Measurements from ENCODE around the gene FBXW8. TPM values are rescaled to one million over a fixed set of nuclear protein-coding genes. Genes with fewer than 3 reads are reported as not detected.

Gene FBXW8
- total RNA-seq, 1 experiment from 2014 or later: 9.1 TPM

DNA sequence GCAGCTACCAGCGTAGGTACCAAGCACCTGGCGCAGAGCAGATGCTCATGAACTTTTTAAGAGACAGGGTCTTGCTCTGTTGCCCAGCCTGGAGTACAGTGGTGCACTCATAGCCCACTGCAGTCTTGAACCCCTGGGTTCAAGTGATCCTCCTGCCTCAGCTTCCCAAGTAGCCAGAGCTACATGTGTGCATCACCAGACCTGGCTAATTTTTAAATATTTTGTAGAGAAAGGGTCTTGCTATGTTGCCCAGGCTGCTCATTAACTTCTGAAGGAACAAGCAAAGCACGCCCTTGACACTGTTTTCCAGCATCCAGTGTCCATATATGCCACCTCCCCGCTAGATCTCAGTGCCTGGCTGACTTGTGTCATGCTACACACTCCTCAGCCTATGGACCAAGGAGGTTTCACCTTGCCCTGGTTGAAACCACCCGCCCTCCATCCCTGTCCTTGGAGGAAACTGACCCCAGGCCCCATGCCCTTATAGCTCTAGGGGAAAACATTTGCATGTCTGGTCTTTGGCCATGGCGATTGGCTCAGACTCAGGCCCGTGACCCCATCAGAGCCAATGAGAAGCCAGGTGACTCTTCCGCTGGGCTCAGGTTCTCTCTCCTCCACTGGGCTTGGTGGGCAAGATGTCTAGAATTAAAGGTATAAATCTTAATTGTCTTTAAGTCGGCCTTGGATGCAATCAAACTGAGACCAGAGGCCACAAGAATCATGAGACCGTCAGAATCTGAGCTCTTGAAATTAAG, 162.2 kb downstream of the FBXW8 start:
- DNase-seq (ENCODE audit: low read depth): no peak

DNA sequence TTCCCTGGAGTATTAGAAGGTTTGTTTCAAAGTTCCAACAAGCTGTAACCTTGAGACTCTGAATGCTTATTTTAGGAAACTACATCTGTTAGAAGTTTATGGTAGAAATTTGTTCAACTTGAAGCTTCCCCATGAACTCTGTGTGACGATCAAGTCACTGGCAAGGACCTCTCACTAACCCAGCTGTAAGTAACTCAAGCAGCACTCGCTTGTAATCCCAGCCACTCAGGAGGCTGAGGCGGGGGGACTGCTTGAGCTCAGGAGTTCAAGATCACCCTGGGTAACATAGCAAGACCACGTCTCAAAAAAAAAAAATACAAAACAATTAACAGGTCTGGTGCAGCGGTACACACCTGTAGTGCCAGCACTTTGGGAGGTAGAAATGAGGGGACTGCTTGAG, 162.9 kb downstream of the FBXW8 start:
- DNase-seq (ENCODE audit: low read depth): no peak

DNA sequence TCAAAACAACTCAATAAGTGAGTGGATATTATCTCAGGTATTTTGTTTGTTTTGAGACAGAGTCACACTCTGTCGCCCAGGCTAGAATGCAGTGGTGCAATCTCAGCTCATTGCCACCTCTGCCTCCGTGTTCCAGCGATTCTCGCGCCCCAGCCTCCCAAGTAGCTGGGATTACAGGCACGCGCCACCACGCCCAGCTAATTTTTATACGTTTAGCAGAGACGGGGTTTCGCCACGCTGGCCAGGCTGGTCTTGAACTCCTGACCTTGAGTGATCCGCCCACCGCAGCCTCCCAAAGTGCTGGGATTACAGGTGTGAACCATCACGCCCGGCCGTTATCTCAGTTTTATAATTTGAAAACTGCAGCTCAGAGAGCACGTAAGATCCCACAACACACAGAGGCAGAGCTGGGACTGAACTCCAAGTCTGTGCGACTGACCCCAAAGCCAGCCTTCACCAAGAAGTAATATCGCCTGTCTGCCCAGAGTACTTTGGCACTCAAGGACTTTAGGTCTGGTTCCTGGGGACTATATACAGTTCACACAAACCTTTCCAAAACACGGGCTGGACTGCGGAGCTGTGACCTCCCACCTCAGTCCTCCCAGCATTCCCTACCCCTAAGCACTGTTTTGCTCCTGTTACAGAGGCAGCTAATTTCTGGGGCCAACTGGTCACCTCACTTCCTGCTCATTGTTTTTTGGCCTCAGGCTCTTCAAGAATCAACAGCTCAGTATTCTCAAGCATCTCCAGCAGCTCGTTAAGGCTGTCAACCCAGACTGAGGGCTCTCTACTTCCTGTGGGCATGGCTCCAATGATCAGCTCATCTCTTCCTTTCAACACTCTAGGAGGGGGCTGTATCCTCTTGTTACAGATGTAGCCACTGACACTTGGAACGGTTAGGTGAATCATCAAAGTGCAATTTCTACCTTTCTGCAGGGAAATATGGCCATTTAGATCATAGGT, 165.9 kb downstream of the FBXW8 start:
- DNase-seq (ENCODE audit: low read depth): peak; percentile 25

DNA sequence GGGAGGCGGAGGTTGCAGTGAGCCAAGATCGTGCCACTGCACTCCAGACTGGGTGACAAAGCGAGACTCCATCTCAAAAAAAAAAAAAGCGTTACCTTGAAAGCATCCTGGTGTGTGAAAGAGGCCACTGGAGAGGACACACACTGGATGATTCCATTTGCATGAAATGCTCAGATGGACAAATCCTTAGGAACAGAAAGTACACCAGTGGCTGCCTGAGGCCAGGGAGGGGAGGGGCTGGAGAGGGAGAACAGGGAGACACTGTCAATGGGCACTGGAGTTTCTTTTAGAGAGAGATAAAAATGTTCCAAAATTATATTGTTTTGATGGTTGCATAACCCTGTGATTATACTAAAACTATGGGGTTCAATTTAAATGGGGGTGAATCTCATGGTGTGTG, 168.7 kb downstream of the FBXW8 start:
- DNase-seq (ENCODE audit: low read depth): no peak

DNA sequence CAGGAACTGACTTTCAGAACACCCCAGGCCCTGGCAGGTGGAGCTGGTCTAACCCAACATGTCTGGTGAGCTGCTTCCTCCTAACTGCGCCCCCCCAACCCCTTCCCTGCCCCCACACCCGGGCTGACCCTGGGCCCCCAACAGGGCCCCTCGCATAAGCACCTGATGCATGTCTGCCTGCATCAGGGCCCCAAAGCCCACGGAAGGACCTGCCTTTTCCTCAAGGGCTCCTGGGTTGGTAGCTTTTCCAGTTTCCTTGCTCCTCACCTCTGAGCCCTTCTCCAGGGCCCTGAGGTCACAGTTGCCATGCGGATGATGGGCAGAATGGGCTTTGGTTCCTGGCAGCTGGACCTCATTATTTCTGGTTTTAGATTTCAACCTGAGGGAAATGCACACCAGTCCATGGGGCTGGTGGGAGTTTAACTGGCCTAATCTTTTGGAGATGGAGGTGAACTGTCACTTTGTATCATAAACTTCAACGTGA, 170.0 kb downstream of the FBXW8 start:
- no peak for DNase-seq (ENCODE audit: low read depth)

Other genes starting within 250 kb of the FBXW8 start
- gene SPRING1, start 172.9 kb upstream of the FBXW8 start, total RNA-seq (2014; rRNA removed; shearing (Covaris generic)): 35.8 and 38.0 TPM in 2 replicates
- gene RNFT2, start 172.6 kb upstream of the FBXW8 start, total RNA-seq (2014; rRNA removed; shearing (Covaris generic)): 5.6 and 6.0 TPM in 2 replicates
- gene HRK, start 29.5 kb upstream of the FBXW8 start, total RNA-seq (2014; rRNA removed; shearing (Covaris generic)): 0.06 and 0.07 TPM in 2 replicates
- 0.67 and 1.0 TPM in 2 replicates for gene TESC, start 188.5 kb downstream of the FBXW8 start, total RNA-seq (2014; rRNA removed; shearing (Covaris generic))